Ovary (tissue), 3 donors: ENCODE measurements around the gene PRRT4.

Experiments used
- CTCF ChIP-seq, 3 donors: fragments of 450-650 bp in 2 of 3; fragments of 200-600 bp in 1 of 3; IDR thresholded peaks; one replicate each; pipeline versions ENCODE4 v1.5.1 to v1.8.0; 2016 to 2022; ENCODE audit warnings: antibody characterized with exemption in 3 of 3, mild to moderate bottlenecking in 1 of 3
- POLR2A ChIP-seq: fragments of 450-650 bp; IDR thresholded peaks from one replicate; pipeline ENCODE4 v1.6.1; 2017; ENCODE audit warnings: antibody characterized with exemption, mild to moderate bottlenecking, moderate library complexity
- donor health status: DM: no; HTN: no; CAD: no.

GRCh38 chr7:128374041-128374440 lies 12.6 kb upstream of the PRRT4 start:
- TF ChIP-seq CTCF (IDR thresholded peaks at IDR 0.05) (no peak), POLR2A (no peak)
